ENCODE measurements around the gene TOMM20. TPM values are rescaled to one million over a fixed set of nuclear protein-coding genes. Genes with fewer than 3 reads are reported as not detected.
"Not testable (repeated sequence)": the region's sequence is repeated elsewhere in the genome, so short reads cannot be mapped to it uniquely, and the experiment has no call there.

TOMM20 gene
- total RNA-seq, 1 experiment from 2014 or later: 262 TPM

- not testable (repeated sequence) for DNase-seq (ENCODE audit: extremely low read depth, low read depth)
Measured at GRCh38 chr1:235085411-235086117, 43.1 kb downstream of the TOMM20 start.

DNA sequence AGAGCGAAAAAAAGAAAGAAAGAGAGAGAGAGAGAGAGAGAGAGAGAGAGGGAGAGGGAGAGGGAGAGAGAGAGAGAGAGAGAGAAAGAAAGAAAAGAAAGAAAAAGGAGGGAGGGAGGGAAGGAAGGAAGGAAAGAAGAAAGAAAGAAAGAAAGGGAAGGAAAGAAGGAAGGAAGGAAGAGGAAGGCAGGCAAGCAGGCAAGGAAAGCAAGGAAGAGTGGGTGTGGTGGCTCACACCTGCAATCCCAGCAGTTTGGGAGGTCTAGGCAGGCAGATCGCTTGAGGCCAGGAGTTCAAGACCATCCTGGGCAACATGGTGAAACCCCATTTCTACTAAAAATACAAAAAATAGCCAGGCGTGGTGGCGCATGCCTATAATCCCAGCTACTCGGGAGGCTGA lies 47.8 kb downstream of the TOMM20 start:
- not testable (repeated sequence) for DNase-seq (ENCODE audit: extremely low read depth, low read depth)

GRCh38 chr1:235080297-235080657 lies 48.4 kb downstream of the TOMM20 start:
- DNase-seq (ENCODE audit: extremely low read depth, low read depth): not testable (repeated sequence)

DNA sequence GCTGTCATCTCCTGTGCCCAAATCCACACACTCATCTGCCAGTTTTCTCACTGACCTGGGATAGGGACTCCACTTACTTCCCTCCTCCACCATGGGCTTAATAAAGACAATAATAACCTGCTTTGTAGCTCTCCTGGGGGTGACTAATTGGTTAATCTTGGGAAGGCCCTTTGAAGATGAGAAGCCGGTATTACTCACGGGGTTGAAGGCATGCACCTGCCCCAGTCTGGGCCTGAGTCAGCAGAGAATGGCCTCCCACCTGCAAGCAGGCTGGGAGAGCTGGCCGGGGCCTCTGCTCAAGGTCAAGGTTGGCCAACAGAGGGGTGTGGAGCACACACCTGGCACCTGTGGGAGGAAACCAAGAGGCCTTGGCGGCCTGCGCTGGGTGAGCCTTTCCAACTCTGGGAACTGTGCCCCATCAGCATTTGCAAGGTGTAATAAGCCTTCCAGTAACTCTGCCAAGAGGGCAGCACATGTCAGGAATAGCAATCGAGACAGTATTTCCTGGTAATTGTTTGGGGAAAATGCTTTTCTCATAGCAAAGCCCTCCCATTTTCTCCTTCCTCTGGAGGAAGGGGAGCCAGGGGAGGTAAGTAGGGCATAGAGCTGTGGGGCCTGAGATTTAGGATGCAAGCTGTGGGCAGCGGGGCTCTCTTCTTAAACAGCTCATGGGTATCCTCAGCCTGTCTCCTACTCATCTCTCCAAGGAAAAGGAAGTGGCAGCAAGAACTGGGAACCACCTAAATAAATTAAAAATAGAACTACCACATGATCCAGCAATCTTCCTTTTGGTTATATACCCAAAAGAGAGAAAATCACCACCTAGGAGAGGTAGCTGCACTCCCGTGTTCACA lies 49.0 kb downstream of the TOMM20 start:
- DNase-seq (ENCODE audit: extremely low read depth, low read depth): no peak

DNA sequence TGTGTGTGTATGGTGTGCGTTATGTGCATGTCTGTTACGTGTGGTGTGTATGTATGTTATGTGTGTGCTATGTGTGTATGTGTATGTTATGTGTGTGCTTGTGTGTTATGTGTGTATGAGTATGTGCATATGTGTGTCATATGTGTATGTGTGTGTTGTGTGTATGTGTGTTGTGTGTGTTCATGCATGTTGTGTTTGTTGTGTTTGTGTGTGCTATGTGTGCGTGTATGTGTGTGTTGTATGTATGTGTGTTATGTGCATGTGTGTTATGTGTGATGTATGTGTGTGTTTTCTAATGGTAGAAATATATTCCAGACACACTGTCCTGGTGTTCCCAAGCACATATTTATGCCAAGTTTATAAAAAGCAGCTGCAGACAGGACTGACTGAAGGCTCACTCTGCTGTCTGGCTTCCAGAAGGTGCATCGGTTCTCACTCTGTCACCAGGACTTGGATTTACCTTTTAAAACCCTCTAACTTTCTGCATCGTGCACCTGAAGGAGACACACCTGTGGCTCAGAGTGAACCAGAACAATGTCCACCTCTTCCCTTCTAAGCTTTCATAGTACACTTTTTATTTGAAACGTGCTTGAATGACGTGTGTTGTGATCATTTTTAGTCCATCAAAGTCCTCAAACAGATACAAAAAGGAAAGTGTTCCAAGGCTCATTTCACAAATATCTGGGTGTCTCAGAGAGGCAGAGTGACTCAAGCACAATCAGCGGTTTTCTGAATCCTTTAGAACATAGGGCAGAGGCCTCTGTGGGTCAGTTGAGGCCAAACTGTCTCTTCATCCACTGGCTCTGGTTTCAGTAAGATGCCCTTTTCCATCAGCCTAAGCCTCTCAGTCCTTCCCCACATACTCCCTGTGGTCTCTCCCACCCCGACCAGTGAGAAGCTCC lies 49.9 kb downstream of the TOMM20 start:
- DNase-seq (ENCODE audit: extremely low read depth, low read depth): no peak

DNA sequence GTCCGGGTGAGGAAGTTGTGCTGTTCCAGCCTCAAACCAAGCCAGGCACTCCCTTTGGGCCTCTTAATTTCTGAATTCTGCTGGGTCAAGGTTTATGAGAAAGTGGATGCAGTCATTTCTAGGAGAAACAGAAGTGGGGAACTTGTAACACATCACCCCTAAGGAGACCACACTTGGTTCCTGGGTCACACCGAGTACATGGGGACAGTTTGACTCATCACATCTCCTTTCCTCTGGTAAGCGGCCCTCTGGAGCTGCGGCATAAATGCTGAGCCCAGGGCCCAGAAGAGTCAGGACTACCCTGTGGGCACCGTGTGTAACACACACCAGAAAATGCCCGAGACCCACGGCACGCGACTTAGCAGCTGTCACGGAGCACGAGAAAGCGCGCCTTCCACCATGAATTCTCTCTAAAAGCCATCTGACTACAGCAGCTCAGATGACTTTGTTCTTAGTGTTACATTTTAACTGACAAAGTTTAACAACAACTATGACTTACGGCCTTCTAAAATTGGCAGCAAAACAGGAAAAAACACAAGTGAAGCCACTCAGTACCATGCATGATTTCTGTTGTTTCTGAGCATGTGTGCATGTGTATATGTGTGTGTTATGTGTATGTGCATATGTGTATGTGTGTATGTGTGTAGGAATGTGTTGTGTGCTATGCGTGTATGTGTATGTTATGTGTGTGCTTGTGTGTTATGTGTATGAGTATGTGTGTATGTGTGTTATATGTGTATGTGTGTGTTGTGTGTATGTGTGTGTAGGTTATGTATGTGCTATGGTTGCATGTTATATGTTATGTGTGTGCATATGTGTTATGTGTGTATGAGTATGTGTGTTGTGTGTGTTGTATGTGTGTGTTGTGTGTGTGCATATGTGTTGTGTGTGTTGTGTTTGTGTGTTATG lies 50.8 kb downstream of the TOMM20 start:
- no peak for DNase-seq (ENCODE audit: extremely low read depth, low read depth)

GRCh38 chr1:235077163-235077540 lies 51.5 kb downstream of the TOMM20 start:
- DNase-seq (ENCODE audit: extremely low read depth, low read depth): no peak

DNA sequence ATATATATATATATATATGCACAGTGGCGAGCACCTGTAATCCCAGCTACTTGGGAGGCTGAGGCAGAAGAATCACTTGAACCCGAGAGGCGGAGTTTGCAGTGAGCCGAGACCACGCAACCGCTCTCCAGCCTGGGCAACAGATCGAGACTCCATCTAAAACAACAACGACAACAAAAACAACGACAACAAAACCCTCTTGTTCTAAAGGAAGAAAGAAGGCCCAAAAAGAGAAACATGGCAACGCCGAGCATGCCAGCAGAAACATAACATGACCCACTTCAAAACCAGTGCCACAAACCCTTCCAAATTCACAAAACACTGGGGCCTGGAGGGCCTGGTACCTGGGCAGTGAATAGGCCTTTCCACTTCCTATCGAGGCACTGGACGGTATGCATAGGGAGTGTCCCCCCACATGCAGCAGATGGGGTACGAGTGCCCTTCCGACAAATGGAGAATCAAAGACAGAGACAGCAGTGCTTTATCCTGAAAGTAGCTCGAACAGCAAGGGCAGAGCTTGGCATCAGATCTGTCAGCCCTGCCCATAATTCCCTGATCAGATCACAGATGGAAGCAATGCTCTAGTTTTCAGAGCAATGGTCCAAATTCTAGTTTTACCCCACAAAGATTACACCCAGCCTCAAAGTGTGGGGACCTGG lies 52.0 kb downstream of the TOMM20 start:
- DNase-seq (ENCODE audit: extremely low read depth, low read depth): no peak

DNA sequence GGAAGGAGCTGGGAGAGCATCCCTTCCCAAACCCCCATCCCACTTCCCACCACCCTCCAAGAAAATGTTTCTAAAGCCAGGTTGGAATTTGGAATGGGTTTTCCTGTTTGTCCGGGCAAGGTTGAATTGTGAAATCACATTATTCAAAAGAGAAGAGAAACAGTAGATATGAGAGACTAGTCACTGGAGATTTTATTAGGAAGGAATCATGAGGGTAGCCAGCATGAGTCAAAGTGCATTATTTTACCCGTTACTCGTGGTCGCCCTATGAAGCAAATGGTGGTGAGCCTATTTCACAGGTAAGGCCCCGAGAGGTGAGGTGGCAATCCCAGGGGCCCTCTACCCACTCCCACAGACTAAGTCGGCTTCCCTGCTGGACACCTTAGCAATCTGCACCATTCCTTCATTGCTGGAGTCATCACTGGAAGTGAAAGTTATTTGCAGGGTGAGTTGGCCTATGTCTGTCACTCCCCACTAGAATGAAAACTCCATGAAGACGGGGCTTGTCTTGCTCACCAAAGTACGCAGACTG lies 52.8 kb downstream of the TOMM20 start:
- DNase-seq (ENCODE audit: extremely low read depth, low read depth): no peak

GRCh38 chr1:235075048-235075776 lies 53.4 kb downstream of the TOMM20 start:
- no peak for DNase-seq (ENCODE audit: extremely low read depth, low read depth)

- no peak for DNase-seq (ENCODE audit: extremely low read depth, low read depth)
Measured at GRCh38 chr1:235074523-235075047, 54.1 kb downstream of the TOMM20 start.

GRCh38 chr1:235073968-235074522 lies 54.6 kb downstream of the TOMM20 start:
- DNase-seq (ENCODE audit: extremely low read depth, low read depth): no peak

DNA sequence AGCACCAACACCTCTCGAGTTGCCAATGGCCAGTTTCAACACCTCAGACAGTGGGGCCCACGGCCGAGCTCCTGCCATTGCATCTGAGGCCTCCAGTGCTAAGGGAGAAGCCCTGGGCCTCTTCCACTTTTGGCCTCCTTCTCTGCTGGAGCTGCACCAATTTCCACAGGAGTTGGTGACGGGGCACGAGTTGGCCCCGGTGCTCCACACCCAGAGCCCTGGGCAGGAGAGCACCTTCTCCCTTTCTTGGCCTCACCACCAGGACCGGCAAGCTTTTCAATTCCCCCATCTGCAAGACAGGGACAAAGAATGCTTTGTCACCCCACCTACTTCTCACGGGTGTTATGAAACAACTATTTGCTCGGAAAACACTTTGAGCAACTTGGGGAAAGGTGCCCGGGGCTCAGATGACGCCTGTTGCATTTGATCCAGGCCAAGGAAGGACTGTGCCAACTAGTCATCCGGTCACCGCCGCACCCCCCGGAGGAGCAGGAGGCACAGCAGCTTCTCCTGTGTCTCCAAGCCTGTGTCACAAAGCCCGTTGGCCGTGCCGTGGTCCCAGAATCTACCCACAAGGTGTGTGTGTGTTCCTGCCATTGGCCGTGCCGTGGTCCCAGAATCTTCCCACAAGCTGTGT lies 55.2 kb downstream of the TOMM20 start:
- DNase-seq (ENCODE audit: extremely low read depth, low read depth): peak; percentile 87

DNA sequence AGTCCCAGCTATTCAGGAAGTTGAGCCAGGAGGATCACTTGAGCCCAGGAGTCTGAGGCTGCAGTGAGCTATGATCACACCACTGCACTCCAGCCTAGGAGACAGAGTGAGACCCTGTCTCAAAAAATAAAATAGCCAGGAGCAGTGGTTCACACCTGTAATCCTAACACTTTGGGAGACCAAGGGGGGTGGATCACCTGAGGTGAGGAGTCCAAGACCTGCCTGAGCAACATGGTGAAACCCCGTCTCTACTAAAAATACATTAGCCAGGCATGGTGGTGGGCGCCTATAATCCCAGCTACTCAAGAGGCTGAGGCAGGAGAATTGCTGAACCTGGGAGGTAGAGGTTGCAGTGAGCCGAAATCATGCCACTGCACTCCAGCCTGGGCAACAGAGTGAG lies 56.1 kb downstream of the TOMM20 start:
- DNase-seq (ENCODE audit: extremely low read depth, low read depth): not testable (repeated sequence)

- DNase-seq (ENCODE audit: extremely low read depth, low read depth): no peak
Measured at GRCh38 chr1:235072096-235072495, 56.5 kb downstream of the TOMM20 start.

DNA sequence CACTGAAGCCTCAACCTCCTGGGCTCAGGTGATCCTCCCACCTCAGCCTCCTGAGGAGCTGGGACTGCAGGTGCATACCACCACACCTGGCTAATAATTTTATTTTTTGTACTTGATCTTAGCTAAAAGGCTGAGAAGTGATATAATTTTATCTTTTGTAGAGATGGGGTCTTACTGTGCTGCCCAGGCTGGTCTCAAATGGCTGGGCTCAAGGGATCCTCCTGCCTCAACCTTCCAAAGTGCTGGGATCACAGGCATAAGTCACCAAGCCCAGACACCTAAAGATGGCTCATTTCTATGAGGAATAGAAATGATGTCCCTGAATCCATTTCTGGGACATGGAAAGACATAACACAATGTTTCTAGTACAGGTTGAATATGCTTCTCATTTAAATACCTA lies 57.8 kb downstream of the TOMM20 start:
- DNase-seq (ENCODE audit: extremely low read depth, low read depth): no peak
